HG02981 (cell line): ENCODE data around the gene EXOSC6.
"Not testable (repeated sequence)": the region's sequence is repeated elsewhere in the genome, so short reads cannot be mapped to it uniquely, and the experiment has no call there.

Source experiments
- ATAC-seq: cut with Tn5 transposase; IDR thresholded peaks from one replicate; pipeline ENCODE4 v1.9.1; 2021; ENCODE audit warnings: mild to moderate bottlenecking, moderate library complexity; ENCODE audit not compliant: unreplicated experiment

Gene EXOSC6

GRCh38 chr16:70255574-70255973 is 3.8 kb upstream of the EXOSC6 start:
- ATAC-seq: no peak

DNA sequence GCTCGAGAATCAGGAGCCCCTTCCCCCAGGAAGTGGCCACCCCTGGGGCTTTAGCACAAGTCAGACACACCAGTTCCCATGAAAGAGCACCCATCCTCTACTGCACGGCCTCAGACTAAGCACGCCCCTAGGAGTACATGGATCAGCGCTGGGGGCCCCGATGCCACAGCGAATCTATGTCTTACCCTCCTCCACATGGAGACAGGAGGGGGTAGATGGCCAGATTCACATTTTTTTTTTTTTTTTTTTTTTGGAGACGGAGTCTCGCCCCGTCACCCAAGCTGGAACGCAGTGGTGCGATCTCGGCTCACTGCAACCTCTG is 3.2 kb upstream of the EXOSC6 start:
- no peak for ATAC-seq

DNA sequence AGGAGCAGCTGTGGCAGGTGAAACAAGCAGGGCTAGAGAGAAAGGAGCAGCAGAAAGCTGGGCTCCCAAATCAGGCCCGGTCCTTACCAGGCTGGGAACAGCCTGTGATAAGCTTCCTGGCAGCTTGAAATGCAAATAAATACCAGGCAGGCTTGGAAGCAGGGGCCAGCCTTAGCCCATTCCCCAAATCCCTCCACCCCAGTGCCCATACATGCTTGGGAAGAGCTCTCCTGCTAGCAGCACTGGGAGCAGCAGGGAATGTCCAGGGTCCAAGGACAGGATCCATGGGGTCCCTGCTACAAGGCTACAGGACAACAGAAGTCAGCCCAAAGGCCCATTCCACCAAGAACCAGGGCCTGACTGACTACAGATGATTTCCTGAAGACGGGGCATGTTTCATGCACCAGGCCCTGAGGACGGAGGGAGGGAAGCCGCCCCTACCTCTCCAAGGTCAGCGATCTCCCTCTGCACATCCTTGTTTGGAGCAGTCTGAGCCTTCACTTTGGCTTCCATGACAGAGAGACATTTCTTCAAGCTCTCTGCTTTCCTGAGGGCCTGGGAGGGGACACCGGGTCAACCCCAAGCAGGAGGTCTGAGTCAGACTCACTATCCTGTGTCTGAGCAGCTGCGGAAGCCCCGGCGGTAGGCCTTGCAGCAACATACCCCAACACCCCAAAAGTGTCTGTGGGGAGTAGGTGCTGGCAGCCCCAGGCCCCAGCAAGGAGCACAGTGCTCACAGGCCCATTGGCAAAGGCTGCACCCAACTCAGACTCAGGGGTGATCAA is 2.6 kb upstream of the EXOSC6 start:
- no peak for ATAC-seq

GRCh38 chr16:70253291-70254106 is 1.8 kb upstream of the EXOSC6 start:
- ATAC-seq: no peak

DNA sequence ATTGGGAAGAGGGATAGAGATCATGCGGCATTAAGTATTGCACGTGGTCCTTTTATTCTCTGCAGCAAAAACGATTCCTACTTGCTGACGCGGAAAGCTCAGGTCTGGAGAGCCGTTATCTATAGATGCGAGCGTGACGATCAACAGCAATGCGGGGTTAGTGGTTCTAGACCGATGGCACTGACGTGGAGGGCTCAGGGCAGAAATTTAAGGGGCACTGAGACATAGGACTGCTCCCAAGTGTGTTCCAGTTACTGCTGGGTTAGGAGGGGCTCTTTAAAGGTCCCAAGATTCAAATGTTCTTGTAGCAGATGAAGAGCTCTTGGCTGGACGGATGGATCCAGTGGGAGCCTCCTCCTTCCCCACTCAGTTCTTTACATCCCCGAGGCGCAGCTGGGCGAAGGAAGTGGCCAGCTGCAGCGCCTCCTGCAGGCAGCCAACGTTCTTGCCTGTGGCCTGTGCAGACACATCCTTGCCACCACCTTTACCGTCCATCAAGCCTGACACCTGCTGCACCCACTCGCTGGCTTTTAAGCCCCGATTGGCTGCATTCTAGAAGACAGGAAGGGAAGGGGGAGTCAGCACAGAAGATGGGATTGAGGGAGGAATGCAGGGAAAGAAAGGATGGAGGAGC is 732 bp upstream of the EXOSC6 start:
- no peak for ATAC-seq

- ATAC-seq: peak; percentile 38
Observed at GRCh38 chr16:70250748-70251628, 752 bp downstream of the EXOSC6 start.

DNA sequence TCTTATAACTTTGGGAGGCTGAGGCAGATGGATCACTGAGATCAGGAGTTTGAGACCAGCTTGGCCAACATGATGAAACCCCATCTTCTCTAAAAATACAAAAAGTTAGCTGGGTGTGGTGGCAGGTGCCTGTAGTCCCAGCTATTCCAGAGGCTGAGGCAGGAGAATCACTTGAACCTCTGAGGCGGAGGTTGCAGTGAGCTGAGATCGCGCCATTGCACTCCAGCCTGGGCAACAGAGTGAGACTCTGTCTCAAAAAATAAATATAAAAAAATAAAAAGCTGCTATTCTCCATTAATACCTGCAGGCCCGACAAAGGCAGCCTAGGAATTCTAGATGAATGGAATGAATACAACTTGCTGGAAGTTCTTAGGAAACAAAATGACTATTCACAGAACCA is 2.0 kb downstream of the EXOSC6 start:
- not testable (repeated sequence) for ATAC-seq

DNA sequence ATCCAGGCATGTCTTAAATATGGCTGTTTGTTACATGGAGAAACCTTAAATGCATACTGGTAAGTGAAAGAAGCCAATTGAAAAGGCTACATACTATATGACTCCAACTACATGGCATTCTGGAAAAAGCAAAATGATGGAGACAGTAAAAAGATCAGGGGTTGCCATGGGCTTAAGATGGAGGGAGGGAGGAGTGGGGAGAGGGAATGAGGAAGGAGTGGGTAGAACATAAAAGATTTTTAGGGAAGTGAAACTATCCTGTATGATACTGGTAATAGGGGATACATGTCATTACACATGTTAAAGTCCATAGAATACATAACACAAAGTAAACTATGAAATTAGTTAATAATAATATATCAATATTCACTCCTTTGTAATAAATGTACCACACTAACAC is 13.0 kb downstream of the EXOSC6 start:
- not testable (repeated sequence) for ATAC-seq

- not testable (repeated sequence) for ATAC-seq
Observed at GRCh38 chr16:70231831-70232230, 19.9 kb downstream of the EXOSC6 start.

DNA sequence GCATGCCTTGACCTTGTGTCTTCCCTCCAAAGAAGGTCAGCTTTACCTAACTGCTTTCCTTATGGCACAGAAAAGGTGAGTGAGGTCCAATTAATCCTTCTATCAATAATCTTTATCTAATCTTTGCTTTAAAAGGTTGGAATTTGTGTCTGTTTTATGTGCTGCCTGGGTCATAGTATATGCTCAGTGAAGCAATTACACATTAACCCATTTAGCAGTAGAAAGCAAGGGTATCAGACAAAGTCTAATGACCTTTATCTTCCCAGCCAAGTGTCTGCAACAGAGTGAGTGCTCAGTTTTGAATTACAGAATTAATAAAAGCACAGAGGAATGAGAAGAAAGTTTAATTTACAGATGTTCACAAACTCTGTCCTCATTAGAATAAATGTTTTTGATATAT is 25.7 kb downstream of the EXOSC6 start:
- not testable (repeated sequence) for ATAC-seq

DNA sequence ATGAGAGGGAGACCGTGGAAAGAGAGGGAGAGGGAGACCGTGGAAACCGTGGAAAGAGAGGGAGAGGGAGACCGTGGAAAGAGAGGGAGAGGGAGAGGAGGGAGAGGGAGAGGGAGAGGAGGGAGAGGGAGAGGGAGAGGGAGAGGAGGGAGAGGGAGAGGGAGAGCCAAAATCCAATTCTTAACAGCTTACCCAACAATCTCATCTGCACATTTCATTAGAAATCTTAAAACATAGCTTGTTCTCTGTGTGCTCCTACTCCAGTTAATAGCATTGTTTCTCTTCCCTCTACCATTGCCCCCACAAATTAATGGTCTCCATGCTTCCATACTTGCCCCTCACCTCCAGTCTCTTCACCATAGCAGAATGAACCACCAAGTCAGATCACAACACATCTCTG is 26.3 kb downstream of the EXOSC6 start:
- not testable (repeated sequence) for ATAC-seq

DNA sequence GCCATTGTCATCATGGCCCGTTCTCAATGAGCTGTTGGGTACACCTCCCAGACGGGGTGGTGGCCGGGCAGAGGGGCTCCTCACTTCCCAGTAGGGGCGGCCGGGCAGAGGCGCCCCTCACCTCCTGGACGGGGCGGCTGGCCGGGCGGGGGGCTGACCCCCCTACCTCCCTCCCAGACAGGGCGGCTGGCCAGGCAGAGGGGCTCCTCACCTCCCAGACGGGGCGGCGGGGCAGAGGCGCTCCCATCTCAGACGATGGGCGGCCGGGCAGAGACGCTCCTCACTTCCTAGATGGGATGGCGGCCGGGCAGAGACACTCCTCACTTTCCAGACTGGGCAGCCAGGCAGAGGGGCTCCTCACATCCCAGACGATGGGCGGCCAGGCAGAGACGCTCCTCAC is 27.1 kb downstream of the EXOSC6 start:
- not testable (repeated sequence) for ATAC-seq

GRCh38 chr16:70223971-70224513 is 27.7 kb downstream of the EXOSC6 start:
- not testable (repeated sequence) for ATAC-seq

DNA sequence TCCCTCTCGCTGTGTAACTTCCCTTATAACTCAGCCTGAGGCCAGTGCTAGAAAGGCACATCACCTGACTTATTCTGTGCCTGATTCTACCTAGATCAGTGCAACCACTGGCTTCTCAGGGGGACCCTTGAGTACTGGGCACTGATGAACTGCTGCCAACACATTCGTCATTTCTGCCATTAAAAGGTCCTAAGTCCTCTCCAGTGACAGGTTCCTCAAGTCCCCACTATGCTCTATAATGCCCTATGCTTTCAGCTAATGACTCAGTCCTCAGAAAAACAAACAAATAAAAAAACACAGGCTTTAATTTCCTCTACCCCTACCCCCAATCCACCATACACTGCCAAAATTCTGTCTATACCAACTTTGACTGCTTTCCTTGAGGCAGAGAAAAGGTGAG is 28.5 kb downstream of the EXOSC6 start:
- not testable (repeated sequence) for ATAC-seq

DNA sequence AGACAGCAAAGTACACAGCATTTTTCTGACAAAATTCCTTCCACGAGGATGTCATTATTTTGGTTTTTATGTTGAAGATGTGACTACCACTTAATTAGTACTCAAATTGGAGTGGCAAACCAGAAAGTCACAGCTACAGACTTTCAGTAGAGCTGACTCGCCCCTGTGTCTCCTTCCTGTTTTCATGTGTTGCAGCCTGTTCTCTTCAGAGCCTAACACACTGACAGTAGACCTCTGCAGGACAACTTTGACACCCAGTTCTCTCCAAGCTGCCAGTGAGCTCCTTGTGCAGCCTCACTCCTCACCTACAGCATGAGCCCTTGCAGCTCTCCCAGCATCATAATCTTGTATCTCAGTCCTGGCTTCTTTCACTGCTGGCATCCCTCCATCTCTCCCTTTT is 29.2 kb downstream of the EXOSC6 start:
- not testable (repeated sequence) for ATAC-seq

- ATAC-seq: not testable (repeated sequence)
Observed at GRCh38 chr16:70218586-70218985, 33.2 kb downstream of the EXOSC6 start.

GRCh38 chr16:70206382-70206781 is 45.4 kb downstream of the EXOSC6 start:
- ATAC-seq: not testable (repeated sequence)

- ATAC-seq: not testable (repeated sequence)
Observed at GRCh38 chr16:70204668-70205405, 46.9 kb downstream of the EXOSC6 start.

GRCh38 chr16:70204010-70204409 is 47.7 kb downstream of the EXOSC6 start:
- not testable (repeated sequence) for ATAC-seq

- ATAC-seq: not testable (repeated sequence)
Observed at GRCh38 chr16:70203508-70203907, 48.2 kb downstream of the EXOSC6 start.
